Chondrocyte (in vitro differentiated cells): Measurements from ENCODE around the gene PRRT1B. TPM values are rescaled to one million over a fixed set of nuclear protein-coding genes. Genes with fewer than 3 reads are reported as not detected.

Experiments used
- DNase-seq: peaks from one replicate; pipeline ENCODE4 v3.0.0; 2021; ENCODE audit warnings: mixed read lengths, low spot score
- H3K27ac Mint-ChIP-seq: one replicate; pipeline ENCODE4 v1.8.0; 2021; ENCODE audit warnings: mild to moderate bottlenecking, moderate library complexity, mixed read lengths; ENCODE audit not compliant: unreplicated experiment
- H3K27me3 Mint-ChIP-seq: 2 replicates; pipeline ENCODE4 v1.8.0; 2021; ENCODE audit warnings: low read depth, mixed read lengths
- H3K36me3 Mint-ChIP-seq: 2 replicates; pipeline ENCODE4 v1.8.0; 2021; ENCODE audit warnings: low read depth, mixed read lengths
- H3K4me1 Mint-ChIP-seq: 2 replicates; pipeline ENCODE4 v1.8.0; 2021; ENCODE audit warnings: low read depth, mild to moderate bottlenecking, mixed read lengths
- H3K4me3 Mint-ChIP-seq: one replicate; pipeline ENCODE4 v1.8.0; 2021; ENCODE audit warnings: mild to moderate bottlenecking, moderate library complexity, mixed read lengths; ENCODE audit not compliant: unreplicated experiment
- H3K9me3 Mint-ChIP-seq: 2 replicates; pipeline ENCODE4 v1.8.0; 2021; ENCODE audit warnings: low read depth, mixed read lengths
- CTCF ChIP-seq: fragments of 200-600 bp; sonication (generic); IDR thresholded peaks from 2 replicates; pipeline ENCODE4 v1.5.0; 2021; ENCODE audit warnings: antibody characterized with exemption, mild to moderate bottlenecking, moderate library complexity
- total RNA-seq: library from RNA; stranded (reverse); gene quantifications from 3 replicates; pipeline ENCODE4 v1.2.1, GENCODE V29; 2021

PRRT1B gene
- total RNA-seq, 1 donor from 2014 or later: not detected

GRCh38 chr9:131500939-131501541, 44.3 kb upstream of the PRRT1B start:
- Mint-ChIP-seq H3K4me1 (peaks cover 27% of the 10 kb centered on the region), H3K27ac (peak overlapping the region; percentile 57), H3K36me3 (peaks cover 16% of the 10 kb centered on the region), H3K4me3 (peak overlapping the region; percentile 57), H3K27me3 (no peaks in the 10 kb centered on the region), H3K9me3 (no peaks in the 10 kb centered on the region)
- TF ChIP-seq CTCF: no peak
- DNase-seq: no peak

- Mint-ChIP-seq H3K27ac (peak within 1 kb of the TSS; percentile 65), H3K36me3 (peaks cover 10% of the 10 kb centered on the region), H3K27me3 (no peaks in the 10 kb centered on the region), H3K9me3 (no peaks in the 10 kb centered on the region), H3K4me1 (peaks cover 27% of the 10 kb centered on the region), H3K4me3 (peak within 1 kb of the TSS; percentile 93)
- DNase-seq: no peak
- no peak for TF ChIP-seq CTCF
Measured at GRCh38 chr9:131502781-131503625, 42.3 kb upstream of the PRRT1B start, which contains the start of gene POMT1. POMT1 (plus strand) TSS chr9:131502918; CDS start chr9:131504219, 1,301 bp downstream.

- Mint-ChIP-seq H3K9me3 (no peaks in the 10 kb centered on the region), H3K27me3 (no peaks in the 10 kb centered on the region), H3K4me1 (peaks cover 27% of the 10 kb centered on the region), H3K4me3 (peak overlapping the region; percentile 93), H3K36me3 (peaks cover 11% of the 10 kb centered on the region), H3K27ac (peak overlapping the region; percentile 65)
- no peak for DNase-seq
- no peak for TF ChIP-seq CTCF
Measured at GRCh38 chr9:131503626-131504465, 41.5 kb upstream of the PRRT1B start.

- no peaks in the 10 kb centered on the region for H3K9me3 Mint-ChIP-seq
- no peak overlapping the region for H3K27ac Mint-ChIP-seq
- DNase-seq: no peak
- H3K4me1 Mint-ChIP-seq: peaks cover 27% of the 10 kb centered on the region
- H3K36me3 Mint-ChIP-seq: peaks cover 11% of the 10 kb centered on the region
- H3K27me3 Mint-ChIP-seq: no peaks in the 10 kb centered on the region
- H3K4me3 Mint-ChIP-seq: no peak overlapping the region
- TF ChIP-seq CTCF: no peak
Measured at GRCh38 chr9:131505012-131505411, 40.3 kb upstream of the PRRT1B start.

GRCh38 chr9:131511416-131511815, 33.9 kb upstream of the PRRT1B start:
- Mint-ChIP-seq H3K27ac (no peak overlapping the region), H3K4me1 (no peaks in the 10 kb centered on the region), H3K27me3 (no peaks in the 10 kb centered on the region), H3K36me3 (peaks cover 33% of the 10 kb centered on the region), H3K4me3 (no peak overlapping the region), H3K9me3 (no peaks in the 10 kb centered on the region)
- no peak for TF ChIP-seq CTCF
- DNase-seq: no peak
